ENCODE results near the gene BTG4.

The BTG4 gene

GRCh38 chr11:111548525-111548924, 36.3 kb upstream of the BTG4 start:
- H3K4me2 ChIP-seq (ENCODE audit: low read length), result no peak overlapping the region
- H2BK120ac ChIP-seq (ENCODE audit: low read depth, low read length), result no peak overlapping the region
- no peak overlapping the region for H4K5ac ChIP-seq (ENCODE audit: low read length)
- H2AK5ac ChIP-seq (ENCODE audit: low read length), result no peak overlapping the region
- no peak overlapping the region for H3K4me3 ChIP-seq (ENCODE audit: low read length)
- no peaks in the 10 kb centered on the region for H3K36me3 ChIP-seq (ENCODE audit: control insufficient read depth, insufficient read depth, low read length)
- whole genome bisulfite sequencing (ENCODE audit: extremely low coverage, insufficient coverage, low lambda C conversion rate), result no CpG with 5 or more reads among the region's 2 CpGs
- H3K79me1 ChIP-seq (ENCODE audit: low read length), result no peaks in the 10 kb centered on the region
- no peaks in the 10 kb centered on the region for H3K4me1 ChIP-seq (ENCODE audit: control insufficient read depth, low read depth, low read length)
- no peaks in the 10 kb centered on the region for H3K27me3 ChIP-seq (ENCODE audit: insufficient read depth, low read length, poor library complexity)
- H2BK15ac ChIP-seq (replicated peaks; ENCODE audit: low read depth), result no peak overlapping the region
- DNase-seq, result no peak
- H3K79me2 ChIP-seq (ENCODE audit: control insufficient read depth, insufficient read depth, low read length), result no peaks in the 10 kb centered on the region
- H3K56ac ChIP-seq (ENCODE audit: low read length), result no peak overlapping the region
- H4K8ac ChIP-seq (ENCODE audit: low read depth, low read length), result no peak overlapping the region
- H3K27ac ChIP-seq (ENCODE audit: low read depth, low read length), result no peak overlapping the region
- no peak overlapping the region for H2BK5ac ChIP-seq (ENCODE audit: low read length)
- H3K18ac ChIP-seq (ENCODE audit: low read length), result no peak overlapping the region
- H3K4ac ChIP-seq (ENCODE audit: low read depth, low read length), result no peak overlapping the region
- H3K23ac ChIP-seq (ENCODE audit: low read length), result no peak overlapping the region
- H3K9ac ChIP-seq (ENCODE audit: low read length), result no peak overlapping the region

GRCh38 chr11:111542606-111543275, 30.6 kb upstream of the BTG4 start:
- Histone ChIP-seq H3K9ac (ENCODE audit: low read length) (no peak overlapping the region), H3K79me2 (ENCODE audit: control insufficient read depth, insufficient read depth, low read length) (no peaks in the 10 kb centered on the region), H3K27me3 (ENCODE audit: insufficient read depth, low read length, poor library complexity) (peaks cover 1% of the 10 kb centered on the region), H3K4me2 (ENCODE audit: low read length) (no peak overlapping the region), H3K4me1 (ENCODE audit: control insufficient read depth, low read depth, low read length) (no peaks in the 10 kb centered on the region), H3K18ac (ENCODE audit: low read length) (no peak overlapping the region), H2BK120ac (ENCODE audit: low read depth, low read length) (no peak overlapping the region), H4K5ac (ENCODE audit: low read length) (no peak overlapping the region), H3K4me3 (ENCODE audit: low read length) (no peak overlapping the region), H3K4ac (ENCODE audit: low read depth, low read length) (no peak overlapping the region), H3K23ac (ENCODE audit: low read length) (no peak overlapping the region), H3K56ac (ENCODE audit: low read length) (no peak overlapping the region), H4K8ac (ENCODE audit: low read depth, low read length) (no peak overlapping the region), H3K36me3 (ENCODE audit: control insufficient read depth, insufficient read depth, low read length) (no peaks in the 10 kb centered on the region), H2BK5ac (ENCODE audit: low read length) (no peak overlapping the region), H2AK5ac (ENCODE audit: low read length) (no peak overlapping the region), H3K79me1 (ENCODE audit: low read length) (no peaks in the 10 kb centered on the region), H2BK15ac (replicated peaks; ENCODE audit: low read depth) (no peak overlapping the region), H3K27ac (ENCODE audit: low read depth, low read length) (no peak overlapping the region)
- WGBS (ENCODE audit: extremely low coverage, insufficient coverage, low lambda C conversion rate), result no CpG with 5 or more reads among the region's 10 CpGs
- DNase-seq, result no peak

GRCh38 chr11:111541254-111542061, 29.3 kb upstream of the BTG4 start:
- no peak overlapping the region for H3K18ac ChIP-seq (ENCODE audit: low read length)
- no peak overlapping the region for H2BK15ac ChIP-seq (replicated peaks; ENCODE audit: low read depth)
- H2BK120ac ChIP-seq (ENCODE audit: low read depth, low read length), result no peak overlapping the region
- no peak overlapping the region for H3K27ac ChIP-seq (ENCODE audit: low read depth, low read length)
- no peaks in the 10 kb centered on the region for H3K79me2 ChIP-seq (ENCODE audit: control insufficient read depth, insufficient read depth, low read length)
- H2BK5ac ChIP-seq (ENCODE audit: low read length), result no peak overlapping the region
- H4K5ac ChIP-seq (ENCODE audit: low read length), result no peak overlapping the region
- no peaks in the 10 kb centered on the region for H3K79me1 ChIP-seq (ENCODE audit: low read length)
- peak overlapping the region; percentile 33 for H3K4me3 ChIP-seq (ENCODE audit: low read length)
- peak overlapping the region; percentile 35 for H3K9ac ChIP-seq (ENCODE audit: low read length)
- H3K56ac ChIP-seq (ENCODE audit: low read length), result peak overlapping the region; percentile 28
- no peak overlapping the region for H3K4ac ChIP-seq (ENCODE audit: low read depth, low read length)
- no peaks in the 10 kb centered on the region for H3K4me1 ChIP-seq (ENCODE audit: control insufficient read depth, low read depth, low read length)
- no peak overlapping the region for H4K8ac ChIP-seq (ENCODE audit: low read depth, low read length)
- no peak overlapping the region for H2AK5ac ChIP-seq (ENCODE audit: low read length)
- no CpG with 5 or more reads among the region's 41 CpGs for WGBS (ENCODE audit: extremely low coverage, insufficient coverage, low lambda C conversion rate)
- H3K36me3 ChIP-seq (ENCODE audit: control insufficient read depth, insufficient read depth, low read length), result no peaks in the 10 kb centered on the region
- peak overlapping the region; percentile 96 for H3K4me2 ChIP-seq (ENCODE audit: low read length)
- DNase-seq, result peak; percentile 77
- H3K27me3 ChIP-seq (ENCODE audit: insufficient read depth, low read length, poor library complexity), result peaks cover 1% of the 10 kb centered on the region
- no peak overlapping the region for H3K23ac ChIP-seq (ENCODE audit: low read length)

- H3K4me2 ChIP-seq (ENCODE audit: low read length), result peak overlapping the region; percentile 96
- no peak overlapping the region for H3K4ac ChIP-seq (ENCODE audit: low read depth, low read length)
These were observed 28.7 kb upstream of the BTG4 start for GRCh38 chr11:111540937-111541253.

GRCh38 chr11:111540114-111540936, 28.1 kb upstream of the BTG4 start, which contains the start of gene LAYN:
Gene LAYN, plus strand, starts transcription at chr11:111540720. Its CDS starts 124 bp downstream, at chr11:111540844.
- no peak within 1 kb of the TSS for H3K18ac ChIP-seq (ENCODE audit: low read length)
- peak within 1 kb of the TSS; percentile 96 for H3K4me2 ChIP-seq (ENCODE audit: low read length)
- H3K4me3 ChIP-seq (ENCODE audit: low read length), result peak within 1 kb of the TSS; percentile 33
- H4K8ac ChIP-seq (ENCODE audit: low read depth, low read length), result no peak within 1 kb of the TSS
- DNase-seq, result peak; percentile 50
- H3K27me3 ChIP-seq (ENCODE audit: insufficient read depth, low read length, poor library complexity), result peaks cover 1% of the 10 kb centered on the region
- H2BK120ac ChIP-seq (ENCODE audit: low read depth, low read length), result no peak within 1 kb of the TSS
- H3K9ac ChIP-seq (ENCODE audit: low read length), result peak within 1 kb of the TSS; percentile 35
- H3K79me1 ChIP-seq (ENCODE audit: low read length), result no peaks in the 10 kb centered on the region
- no peak within 1 kb of the TSS for H3K4ac ChIP-seq (ENCODE audit: low read depth, low read length)
- no peak within 1 kb of the TSS for H2AK5ac ChIP-seq (ENCODE audit: low read length)
- no peaks in the 10 kb centered on the region for H3K36me3 ChIP-seq (ENCODE audit: control insufficient read depth, insufficient read depth, low read length)
- H3K27ac ChIP-seq (ENCODE audit: low read depth, low read length), result no peak within 1 kb of the TSS
- no CpG with 5 or more reads among the region's 70 CpGs for WGBS (ENCODE audit: extremely low coverage, insufficient coverage, low lambda C conversion rate)
- no peaks in the 10 kb centered on the region for H3K4me1 ChIP-seq (ENCODE audit: control insufficient read depth, low read depth, low read length)
- no peak within 1 kb of the TSS for H3K23ac ChIP-seq (ENCODE audit: low read length)
- no peaks in the 10 kb centered on the region for H3K79me2 ChIP-seq (ENCODE audit: control insufficient read depth, insufficient read depth, low read length)
- peak within 1 kb of the TSS; percentile 28 for H3K56ac ChIP-seq (ENCODE audit: low read length)
- H2BK5ac ChIP-seq (ENCODE audit: low read length), result no peak within 1 kb of the TSS
- H4K5ac ChIP-seq (ENCODE audit: low read length), result no peak within 1 kb of the TSS
- H2BK15ac ChIP-seq (replicated peaks; ENCODE audit: low read depth), result no peak within 1 kb of the TSS

More at GRCh38 chr11:111540937-111541253, 28.7 kb upstream of the BTG4 start:
- peak overlapping the region; percentile 33 for H3K4me3 ChIP-seq (ENCODE audit: low read length)
- no CpG with 5 or more reads among the region's 22 CpGs for WGBS (ENCODE audit: extremely low coverage, insufficient coverage, low lambda C conversion rate)
- no peak overlapping the region for H2AK5ac ChIP-seq (ENCODE audit: low read length)
- no peak overlapping the region for H3K18ac ChIP-seq (ENCODE audit: low read length)
- H2BK120ac ChIP-seq (ENCODE audit: low read depth, low read length), result no peak overlapping the region
- H3K27ac ChIP-seq (ENCODE audit: low read depth, low read length), result no peak overlapping the region
- H3K27me3 ChIP-seq (ENCODE audit: insufficient read depth, low read length, poor library complexity), result peaks cover 1% of the 10 kb centered on the region
- no peak overlapping the region for H2BK5ac ChIP-seq (ENCODE audit: low read length)
- H4K5ac ChIP-seq (ENCODE audit: low read length), result no peak overlapping the region
- no peak overlapping the region for H2BK15ac ChIP-seq (replicated peaks; ENCODE audit: low read depth)
- peak overlapping the region; percentile 33 for H3K9ac ChIP-seq (ENCODE audit: low read length)
- H3K79me1 ChIP-seq (ENCODE audit: low read length), result no peaks in the 10 kb centered on the region
- H3K79me2 ChIP-seq (ENCODE audit: control insufficient read depth, insufficient read depth, low read length), result no peaks in the 10 kb centered on the region
- H3K4me1 ChIP-seq (ENCODE audit: control insufficient read depth, low read depth, low read length), result no peaks in the 10 kb centered on the region
- H3K56ac ChIP-seq (ENCODE audit: low read length), result peak overlapping the region; percentile 28
- no peak overlapping the region for H4K8ac ChIP-seq (ENCODE audit: low read depth, low read length)
- DNase-seq, result no peak
- no peak overlapping the region for H3K23ac ChIP-seq (ENCODE audit: low read length)
- no peaks in the 10 kb centered on the region for H3K36me3 ChIP-seq (ENCODE audit: control insufficient read depth, insufficient read depth, low read length)

All from mesendoderm (in vitro differentiated cells).